ENCODE results near the gene AGBL1.

AGBL1 gene

DNA sequence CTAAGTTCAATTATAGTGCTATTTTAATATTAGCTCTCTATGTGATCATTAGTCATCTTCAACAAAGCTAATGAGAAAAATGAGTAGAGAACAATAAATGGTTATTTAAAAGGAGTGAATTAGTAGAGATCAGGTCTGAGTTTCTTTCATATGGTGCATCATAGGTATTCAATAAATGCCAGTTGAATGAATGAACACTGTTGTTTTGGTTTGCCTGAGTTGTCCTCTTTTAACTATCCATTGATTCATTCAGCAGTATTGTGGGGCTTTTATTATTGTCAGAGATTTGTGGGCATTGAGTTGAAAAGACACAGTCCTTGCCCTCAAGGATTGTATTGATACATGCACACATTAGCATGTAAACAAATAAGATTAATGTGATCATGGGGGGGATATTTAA, 88.2 kb downstream of the AGBL1 start:
- TF ChIP-seq, protein P1, sequence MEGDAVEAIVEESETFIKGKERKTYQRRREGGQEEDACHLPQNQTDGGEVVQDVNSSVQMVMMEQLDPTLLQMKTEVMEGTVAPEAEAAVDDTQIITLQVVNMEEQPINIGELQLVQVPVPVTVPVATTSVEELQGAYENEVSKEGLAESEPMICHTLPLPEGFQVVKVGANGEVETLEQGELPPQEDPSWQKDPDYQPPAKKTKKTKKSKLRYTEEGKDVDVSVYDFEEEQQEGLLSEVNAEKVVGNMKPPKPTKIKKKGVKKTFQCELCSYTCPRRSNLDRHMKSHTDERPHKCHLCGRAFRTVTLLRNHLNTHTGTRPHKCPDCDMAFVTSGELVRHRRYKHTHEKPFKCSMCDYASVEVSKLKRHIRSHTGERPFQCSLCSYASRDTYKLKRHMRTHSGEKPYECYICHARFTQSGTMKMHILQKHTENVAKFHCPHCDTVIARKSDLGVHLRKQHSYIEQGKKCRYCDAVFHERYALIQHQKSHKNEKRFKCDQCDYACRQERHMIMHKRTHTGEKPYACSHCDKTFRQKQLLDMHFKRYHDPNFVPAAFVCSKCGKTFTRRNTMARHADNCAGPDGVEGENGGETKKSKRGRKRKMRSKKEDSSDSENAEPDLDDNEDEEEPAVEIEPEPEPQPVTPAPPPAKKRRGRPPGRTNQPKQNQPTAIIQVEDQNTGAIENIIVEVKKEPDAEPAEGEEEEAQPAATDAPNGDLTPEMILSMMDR (IDR thresholded peaks at IDR 0.05; ENCODE audit: low read depth, low read length, missing control alignments): no peak
- no peak overlapping the region for H3K4me3 ChIP-seq (ENCODE audit: low read depth, low read length)
- DNase-seq (ENCODE audit: low read depth): no peak

DNA sequence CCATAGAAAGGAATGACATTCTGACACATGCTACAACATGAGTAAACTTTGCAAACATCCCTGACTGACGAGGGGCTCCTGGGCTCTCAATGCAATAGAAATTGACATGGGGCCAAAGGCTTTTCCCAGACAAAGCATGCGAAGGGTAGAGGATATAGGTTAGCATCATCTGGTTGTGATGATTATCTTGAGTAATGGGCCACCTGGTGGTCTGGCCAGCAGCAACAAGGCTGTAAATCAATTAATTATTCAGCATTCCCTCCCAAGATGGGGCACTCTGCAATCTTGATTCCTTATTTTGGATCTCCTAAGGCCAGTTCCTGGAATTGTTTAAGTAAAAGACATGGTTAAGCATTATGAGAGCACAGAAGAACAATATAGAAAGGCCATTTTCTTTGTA, 99.2 kb downstream of the AGBL1 start:
- no peak overlapping the region for H3K4me3 ChIP-seq (ENCODE audit: low read depth, low read length)

DNA sequence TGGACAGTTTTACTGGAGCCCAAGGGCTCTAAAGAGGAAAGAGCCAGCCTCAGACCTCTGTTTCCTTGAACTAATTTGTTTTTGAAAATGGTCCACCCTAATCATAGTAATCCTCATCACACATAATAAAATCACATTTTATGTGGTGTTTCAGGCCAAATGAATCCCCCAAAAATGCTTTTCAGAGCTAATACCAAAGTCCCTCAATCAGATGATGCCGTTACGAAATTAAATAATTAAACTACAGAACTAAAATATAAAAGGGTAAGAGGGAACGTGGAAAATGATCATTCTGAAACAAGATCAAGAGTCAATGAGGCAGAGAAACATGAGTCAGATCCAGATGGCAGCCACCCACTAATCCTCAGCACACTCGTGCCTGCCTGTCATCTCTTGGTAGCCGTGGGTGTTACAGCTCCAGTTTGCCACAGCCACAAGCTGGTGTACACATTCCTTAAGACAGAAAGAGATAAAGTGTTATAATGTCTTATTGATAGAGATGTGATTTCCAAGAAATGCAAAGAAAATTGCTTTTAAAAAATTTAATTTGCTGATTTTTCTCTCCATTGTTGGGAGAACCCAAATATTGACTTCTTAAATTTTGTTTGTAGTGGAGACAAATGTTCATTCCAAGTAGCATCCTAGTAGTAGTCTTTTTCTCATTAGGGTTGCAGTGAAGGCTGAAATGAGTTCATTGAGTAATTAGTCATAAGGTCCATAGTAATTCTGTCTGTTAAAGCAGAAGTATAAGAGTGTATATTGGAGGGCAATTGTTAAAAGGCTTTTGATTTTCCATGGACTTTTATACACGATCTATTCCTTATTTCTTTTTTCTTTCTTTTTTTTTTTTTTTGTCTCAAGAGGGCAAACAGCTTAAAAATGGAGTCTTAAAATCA, 104.2 kb downstream of the AGBL1 start:
- H3K4me3 ChIP-seq (ENCODE audit: low read depth, low read length): no peak overlapping the region
- no peak for DNase-seq (ENCODE audit: low read depth)
- TF ChIP-seq, protein P1 (IDR thresholded peaks at IDR 0.05; ENCODE audit: low read depth, low read length, missing control alignments): no peak

More for the DNA sequence above, 99.2 kb downstream of the AGBL1 start:
- TF ChIP-seq, protein P1 (IDR thresholded peaks at IDR 0.05; ENCODE audit: low read depth, low read length, missing control alignments): no peak
- no peak for DNase-seq (ENCODE audit: low read depth)

DNA sequence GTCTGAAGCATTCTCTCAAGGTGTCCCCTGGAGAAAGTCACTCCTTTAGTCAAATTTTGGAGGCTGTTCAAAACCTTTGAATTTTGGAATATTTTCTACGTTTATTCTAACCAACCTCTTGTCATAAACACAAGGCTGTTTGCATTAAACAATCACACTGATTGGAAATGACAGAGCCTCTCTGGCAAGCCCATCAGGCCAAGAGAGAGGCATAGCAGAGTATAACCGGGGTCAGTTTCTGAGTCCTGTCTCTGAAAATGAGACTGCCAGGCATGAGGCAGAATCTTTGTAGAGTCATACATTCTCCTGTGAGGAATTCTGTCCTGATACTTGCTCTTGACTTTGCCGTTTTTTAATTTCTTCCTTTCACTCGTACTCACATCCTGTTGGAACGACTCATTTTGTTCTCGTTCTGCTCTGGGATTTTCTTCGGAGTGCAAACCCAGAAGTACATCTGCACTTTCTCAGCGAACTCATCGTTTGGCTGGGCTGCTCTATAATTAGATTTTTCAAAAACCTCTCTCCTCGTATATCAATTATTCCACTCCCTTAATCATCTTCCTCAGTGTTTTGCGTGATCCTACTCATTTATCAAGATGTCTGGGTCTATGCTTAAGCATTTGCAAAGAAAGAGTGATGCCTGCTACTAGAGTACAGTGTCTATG, 114.2 kb downstream of the AGBL1 start:
- TF ChIP-seq, protein P1 (IDR thresholded peaks at IDR 0.05; ENCODE audit: low read depth, low read length, missing control alignments): no peak
- no peak overlapping the region for H3K4me3 ChIP-seq (ENCODE audit: low read depth, low read length)
- no peak for DNase-seq (ENCODE audit: low read depth)

DNA sequence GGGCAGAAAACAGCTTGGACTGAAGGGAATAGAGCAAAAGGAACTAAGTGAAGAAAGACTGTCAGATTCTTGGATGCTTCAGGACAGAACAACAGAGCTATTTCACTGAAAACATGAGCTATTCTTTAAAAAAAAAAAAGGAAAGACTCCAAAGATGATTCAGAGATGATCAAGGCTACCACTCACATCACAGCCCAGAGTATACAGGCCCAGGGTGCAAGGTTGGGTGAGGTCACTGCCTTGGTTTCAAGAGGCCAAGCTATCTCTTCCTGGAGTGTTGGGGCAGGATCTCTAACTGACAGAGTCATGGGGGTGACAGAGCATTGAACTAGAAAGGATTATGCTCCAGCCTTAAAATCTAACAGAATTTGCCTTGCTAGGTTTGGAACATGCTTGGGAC, 118.1 kb downstream of the AGBL1 start:
- DNase-seq (ENCODE audit: low read depth): no peak
- no peak overlapping the region for H3K4me3 ChIP-seq (ENCODE audit: low read depth, low read length)
- TF ChIP-seq, protein P1 (IDR thresholded peaks at IDR 0.05; ENCODE audit: low read depth, low read length, missing control alignments): no peak

DNA sequence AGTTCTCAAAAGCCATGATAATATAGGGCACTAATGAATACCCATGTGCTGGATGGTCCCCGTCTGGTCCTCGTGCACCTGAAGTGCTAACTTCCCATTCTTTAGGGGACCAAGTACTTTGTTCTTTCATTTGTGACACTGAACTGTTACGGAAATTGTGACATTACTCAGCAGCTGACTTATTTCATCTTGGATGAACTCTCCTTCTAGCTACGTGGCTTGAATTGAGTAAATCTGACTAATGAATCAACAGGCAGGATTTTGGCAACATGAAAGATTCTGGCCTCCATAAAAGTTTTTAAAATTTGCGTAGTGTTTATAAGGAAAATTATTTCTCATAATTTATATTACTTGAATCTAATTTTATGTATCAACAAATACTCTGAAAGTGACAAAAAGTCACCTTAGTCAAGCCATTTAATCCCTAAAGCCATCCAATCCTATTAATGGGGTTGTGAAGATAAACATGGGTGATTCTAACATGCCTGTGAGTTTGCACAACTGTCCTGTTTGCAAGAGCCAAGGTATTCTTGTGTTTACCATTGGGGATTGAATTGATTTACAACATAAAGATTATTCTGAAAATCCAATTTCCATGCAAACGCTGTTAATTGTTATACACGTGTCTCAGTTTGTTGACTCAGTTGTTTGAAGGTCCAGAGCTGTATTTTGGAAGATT, 119.9 kb downstream of the AGBL1 start:
- no peak for DNase-seq (ENCODE audit: low read depth)
- TF ChIP-seq, protein P1 (IDR thresholded peaks at IDR 0.05; ENCODE audit: low read depth, low read length, missing control alignments): no peak
- no peak overlapping the region for H3K4me3 ChIP-seq (ENCODE audit: low read depth, low read length)

Data from GM12864 (cell line).